ENCODE data around the gene DIDO1.

The DIDO1 gene

DNA sequence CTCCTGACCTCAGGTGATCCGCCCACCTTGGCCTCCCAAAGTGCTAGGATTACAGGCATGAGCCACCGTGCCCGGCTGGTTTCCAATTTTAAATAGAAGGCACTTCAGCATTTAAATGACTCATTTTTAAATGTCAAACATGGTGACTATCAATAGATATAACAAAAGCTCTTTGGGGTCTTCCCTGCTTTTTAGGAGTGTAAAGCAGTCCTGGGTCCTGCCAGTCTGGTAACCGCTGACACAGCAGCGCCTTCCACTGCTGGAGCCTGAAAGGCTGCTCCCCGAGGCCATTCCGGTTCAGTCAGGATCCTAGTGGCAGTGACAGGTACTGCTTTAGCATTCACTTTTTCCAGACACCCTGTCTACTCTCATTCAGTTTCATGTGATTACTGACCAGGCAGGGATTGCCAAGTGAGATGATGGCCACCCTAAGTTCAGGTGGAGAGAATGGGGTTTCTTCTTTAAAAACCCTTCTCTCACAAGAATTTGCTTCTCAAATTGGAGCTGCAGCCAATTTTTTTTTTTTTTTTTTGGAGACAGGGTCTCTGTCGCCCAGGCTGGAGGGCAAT lies 5.1 kb downstream of the DIDO1 start:
- TF ChIP-seq CTCF (IDR thresholded peaks at IDR 0.05; ENCODE audit: control insufficient read depth, insufficient read depth, low read depth, low read length, missing control alignments) = peak; percentile 47
- no peak overlapping the region for H3K4me3 ChIP-seq (ENCODE audit: control insufficient read depth, low read depth, low read length)
- no peak for DNase-seq (ENCODE audit: low read depth)

- TF ChIP-seq CTCF (IDR thresholded peaks at IDR 0.05; ENCODE audit: control insufficient read depth, insufficient read depth, low read depth, low read length, missing control alignments) = no peak
- DNase-seq (ENCODE audit: low read depth) = no peak
- H3K4me3 ChIP-seq (ENCODE audit: control insufficient read depth, low read depth, low read length) = no peak overlapping the region
Observed at GRCh38 chr20:62920039-62920645, 6.2 kb downstream of the DIDO1 start.

- TF ChIP-seq CTCF (IDR thresholded peaks at IDR 0.05; ENCODE audit: control insufficient read depth, insufficient read depth, low read depth, low read length, missing control alignments) = no peak
- no peak for DNase-seq (ENCODE audit: low read depth)
- no peak overlapping the region for H3K4me3 ChIP-seq (ENCODE audit: control insufficient read depth, low read depth, low read length)
Observed at GRCh38 chr20:62918831-62919230, 7.5 kb downstream of the DIDO1 start.

- no peak overlapping the region for H3K4me3 ChIP-seq (ENCODE audit: control insufficient read depth, low read depth, low read length)
- DNase-seq (ENCODE audit: low read depth) = no peak
- TF ChIP-seq CTCF (IDR thresholded peaks at IDR 0.05; ENCODE audit: control insufficient read depth, insufficient read depth, low read depth, low read length, missing control alignments) = no peak
Observed at GRCh38 chr20:62918147-62918546, 8.2 kb downstream of the DIDO1 start.

DNA sequence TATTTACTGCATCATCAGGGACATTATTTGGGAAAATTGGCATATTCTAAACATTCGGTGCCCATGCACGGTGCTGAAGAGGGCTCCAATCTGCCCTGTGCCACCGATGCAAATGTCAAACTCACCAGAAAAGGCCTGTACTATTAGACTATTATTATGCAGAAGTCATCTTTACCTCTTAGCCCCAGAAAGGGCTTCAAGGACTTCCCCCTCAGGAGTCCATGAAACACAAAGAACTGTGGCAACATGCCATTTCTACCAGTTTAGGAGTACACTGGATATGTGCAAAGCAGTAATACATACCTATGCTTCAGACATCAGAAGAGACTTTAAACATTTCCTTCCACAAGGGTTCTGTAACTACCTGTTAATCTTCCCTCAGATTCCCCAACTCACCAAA lies 8.6 kb downstream of the DIDO1 start:
- TF ChIP-seq CTCF (IDR thresholded peaks at IDR 0.05; ENCODE audit: control insufficient read depth, insufficient read depth, low read depth, low read length, missing control alignments) = no peak
- DNase-seq (ENCODE audit: low read depth) = no peak
- no peak overlapping the region for H3K4me3 ChIP-seq (ENCODE audit: control insufficient read depth, low read depth, low read length)

DNA sequence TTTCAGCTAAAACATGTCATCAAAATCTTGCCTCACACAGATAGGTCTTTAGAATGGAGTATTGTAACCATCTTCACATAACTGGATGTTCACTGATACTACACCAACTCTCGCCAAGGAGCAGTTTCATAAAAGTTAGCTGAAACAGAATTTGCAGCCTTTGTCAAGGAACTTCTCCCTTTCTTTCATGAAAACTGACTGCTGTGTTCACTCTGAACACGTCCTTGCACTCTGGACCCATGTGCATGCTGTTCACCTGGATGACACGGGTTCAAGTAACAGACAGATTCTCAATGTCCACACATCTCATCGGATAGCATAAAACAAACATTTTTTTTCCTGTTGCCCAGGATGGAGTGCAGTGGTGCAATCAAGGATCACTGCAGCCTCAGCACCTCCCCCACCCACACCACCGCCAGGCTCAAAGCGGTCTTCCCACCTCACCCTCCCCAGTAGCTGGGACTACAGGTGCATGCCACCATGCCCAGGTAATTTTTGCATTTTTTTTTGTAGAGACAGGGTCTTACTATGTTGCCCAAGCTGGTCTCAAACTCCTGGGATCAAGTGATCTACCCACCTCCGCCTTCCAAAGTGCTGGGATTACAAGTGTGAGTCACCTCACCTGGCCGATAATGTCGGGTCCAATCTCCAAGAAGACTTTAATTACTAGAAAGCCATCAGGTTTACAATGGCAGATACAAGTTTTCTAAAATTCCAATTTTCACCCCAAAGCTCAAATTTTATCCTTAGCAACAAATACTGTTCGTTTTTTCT lies 9.4 kb downstream of the DIDO1 start:
- no peak for TF ChIP-seq CTCF (IDR thresholded peaks at IDR 0.05; ENCODE audit: control insufficient read depth, insufficient read depth, low read depth, low read length, missing control alignments)
- no peak overlapping the region for H3K4me3 ChIP-seq (ENCODE audit: control insufficient read depth, low read depth, low read length)

More for the DNA sequence above, 9.4 kb downstream of the DIDO1 start:
- no peak for DNase-seq (ENCODE audit: low read depth)

Measured in AG09309 (cell line).